GM19099 (cell line): ENCODE data around the gene REEP5.

ENCODE experiments used
- POLR2A ChIP-seq: IDR thresholded peaks from 3 replicates; pipeline ENCODE4 v1.6.1; 2011; ENCODE audit warnings: low read depth; ENCODE audit not compliant: insufficient read length; ENCODE audit errors: extremely low read depth

REEP5 gene

DNA sequence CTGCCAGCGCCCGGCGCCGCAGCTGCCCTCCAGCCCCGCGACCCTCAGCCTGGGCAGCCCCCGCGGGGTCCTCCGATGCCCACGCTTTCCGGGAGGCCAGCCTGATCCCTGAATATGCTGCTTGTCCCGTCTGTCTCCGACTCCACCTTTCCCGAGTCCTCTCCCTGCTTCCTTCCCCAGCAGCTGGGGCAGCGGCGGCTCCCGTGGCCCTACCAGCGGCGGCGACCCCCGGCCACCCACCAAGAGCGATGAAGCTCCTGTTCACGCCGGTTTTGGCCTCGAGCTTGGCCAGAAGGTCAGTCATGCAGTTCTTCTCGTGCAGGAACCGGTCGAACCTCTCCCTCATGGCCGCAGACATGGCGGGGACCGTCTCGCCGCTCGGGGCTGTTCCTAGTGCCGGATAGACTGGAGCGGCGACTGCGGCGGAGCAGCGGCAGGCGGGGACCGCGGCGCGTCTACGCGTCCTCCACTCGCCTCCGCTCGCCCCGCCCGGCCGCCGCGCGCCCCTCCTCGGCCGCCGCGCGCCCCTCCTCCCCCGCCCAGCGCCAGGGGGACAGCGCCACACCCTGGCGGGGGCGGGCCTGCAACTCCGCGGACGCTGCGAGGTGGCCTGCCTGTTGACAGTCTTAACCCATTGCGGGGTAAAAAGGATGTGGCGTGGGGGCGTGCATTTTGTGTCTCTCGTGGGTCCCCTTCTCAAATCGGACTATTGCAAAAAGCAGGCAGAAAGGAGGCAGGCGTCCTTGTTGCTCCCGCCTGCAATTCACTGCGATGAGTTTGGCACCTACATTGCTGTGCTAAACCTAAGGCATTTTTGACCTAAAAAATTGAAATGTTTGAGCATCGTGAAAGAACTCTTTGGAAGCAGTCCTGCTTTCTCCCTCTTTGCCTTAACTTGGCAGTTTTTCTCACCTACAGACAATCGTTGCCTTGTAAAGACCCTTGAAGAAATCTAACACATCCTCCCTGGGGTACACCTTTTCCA lies at the start of gene REEP5:
Gene REEP5 (minus strand): TSS at position 395 of the 985 bp plus-strand sequence. CDS start 37 bp downstream, at position 358.
- TF ChIP-seq POLR2A = peak; percentile 87

DNA sequence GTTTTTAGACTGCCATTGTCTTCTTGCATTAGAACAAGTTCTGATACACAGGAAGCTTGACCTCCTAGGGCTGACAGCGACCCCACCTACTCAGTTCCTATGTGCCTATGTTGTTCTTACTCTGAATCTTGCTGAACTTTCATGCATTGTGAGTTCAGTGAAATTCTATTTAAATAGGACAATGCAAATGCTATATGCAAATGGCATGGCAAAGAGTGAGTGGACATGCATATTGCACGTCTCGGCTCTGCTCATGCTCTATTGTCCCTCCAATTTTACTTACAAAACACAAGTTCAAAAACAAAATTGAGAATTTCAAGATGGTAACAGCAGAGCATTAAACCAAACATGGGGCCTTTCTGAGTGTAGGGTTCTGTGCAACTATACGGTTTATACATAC lies 49.2 kb upstream of the REEP5 start:
- no peak for TF ChIP-seq POLR2A

DNA sequence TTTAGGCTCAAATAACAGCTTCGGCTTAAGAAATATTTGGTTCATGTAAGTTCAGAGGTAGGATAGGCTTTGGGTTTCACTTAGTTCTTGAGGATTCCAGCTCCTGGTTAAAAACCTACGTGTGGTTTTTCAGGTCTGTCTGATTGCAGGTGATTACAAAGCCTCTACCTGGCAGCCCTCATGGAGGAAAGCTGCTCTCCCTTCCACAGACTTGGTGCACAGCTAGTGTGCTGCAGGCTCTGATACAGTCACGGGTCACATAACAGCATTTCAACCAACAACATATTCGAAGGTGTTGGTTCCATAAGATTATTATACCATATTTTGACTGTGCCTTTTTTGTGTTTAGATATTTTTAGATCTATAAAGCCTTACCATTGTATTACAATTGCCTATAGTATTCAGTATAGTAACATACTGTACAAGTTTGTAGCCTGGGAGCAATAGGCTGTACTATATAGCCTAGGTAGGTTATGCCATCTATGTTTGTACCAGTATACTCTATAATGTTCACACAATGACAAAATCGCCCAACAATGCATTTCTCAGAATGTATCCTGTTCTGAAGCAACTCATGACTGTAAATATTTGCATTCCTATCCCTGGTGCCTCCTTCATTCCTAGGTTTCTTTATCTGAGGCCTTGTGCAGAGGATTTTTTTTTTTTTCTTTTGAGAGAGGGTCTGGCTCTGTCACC lies 46.5 kb upstream of the REEP5 start:
- no peak for TF ChIP-seq POLR2A

DNA sequence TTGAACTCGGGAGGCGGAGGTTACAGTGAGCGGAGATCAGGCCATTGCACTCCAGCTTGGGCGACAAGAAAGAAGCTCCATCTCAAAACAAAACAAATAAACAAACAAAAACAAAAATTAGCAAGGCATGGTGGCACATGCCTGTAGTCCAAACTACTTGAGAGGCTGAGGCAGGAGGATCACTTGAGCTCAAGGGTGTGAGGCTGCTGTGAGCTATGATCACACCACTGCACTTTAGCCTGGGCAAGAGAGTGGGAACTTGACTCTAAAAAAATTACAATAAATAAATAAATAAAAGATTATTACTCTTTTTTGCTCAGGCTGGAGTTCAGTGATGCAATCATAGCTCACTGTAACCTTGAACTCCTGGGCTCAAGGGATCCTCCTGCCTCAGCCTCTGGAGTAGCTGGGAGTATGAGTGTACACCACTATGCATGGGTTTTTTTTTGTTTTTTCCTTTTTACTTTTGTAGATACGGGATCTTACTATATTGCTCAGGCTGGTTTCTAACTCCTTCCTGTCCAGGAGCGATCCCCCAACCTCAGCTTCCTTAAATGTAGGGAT lies 45.6 kb upstream of the REEP5 start:
- TF ChIP-seq POLR2A = no peak

DNA sequence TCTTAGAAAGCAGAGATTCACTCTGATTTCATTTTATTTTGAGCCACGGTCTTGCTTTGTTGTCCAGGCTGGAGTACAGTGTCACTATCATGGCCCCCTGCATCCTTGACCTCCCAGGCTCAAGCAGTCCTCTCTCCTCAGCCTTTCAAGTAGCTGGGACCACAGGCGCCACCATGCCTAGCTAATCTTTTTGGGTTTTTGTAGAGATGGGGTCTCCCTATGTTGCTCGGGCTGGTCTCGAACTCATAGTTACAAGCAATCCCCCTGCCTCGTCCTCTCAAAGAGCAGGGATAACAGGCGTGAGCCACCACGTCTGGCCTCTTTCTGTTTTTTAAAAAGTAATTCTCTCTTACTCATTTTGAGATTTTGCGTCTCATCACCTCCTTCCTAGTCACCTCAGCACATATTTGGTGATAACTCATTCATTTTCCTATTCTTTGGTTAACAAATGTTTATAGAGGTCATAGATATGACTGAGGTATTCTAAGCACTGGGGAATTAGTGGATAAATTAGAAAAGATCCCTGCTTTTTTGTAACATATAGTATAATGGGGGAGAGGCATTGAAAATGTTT lies 43.8 kb upstream of the REEP5 start:
- TF ChIP-seq POLR2A = no peak

DNA sequence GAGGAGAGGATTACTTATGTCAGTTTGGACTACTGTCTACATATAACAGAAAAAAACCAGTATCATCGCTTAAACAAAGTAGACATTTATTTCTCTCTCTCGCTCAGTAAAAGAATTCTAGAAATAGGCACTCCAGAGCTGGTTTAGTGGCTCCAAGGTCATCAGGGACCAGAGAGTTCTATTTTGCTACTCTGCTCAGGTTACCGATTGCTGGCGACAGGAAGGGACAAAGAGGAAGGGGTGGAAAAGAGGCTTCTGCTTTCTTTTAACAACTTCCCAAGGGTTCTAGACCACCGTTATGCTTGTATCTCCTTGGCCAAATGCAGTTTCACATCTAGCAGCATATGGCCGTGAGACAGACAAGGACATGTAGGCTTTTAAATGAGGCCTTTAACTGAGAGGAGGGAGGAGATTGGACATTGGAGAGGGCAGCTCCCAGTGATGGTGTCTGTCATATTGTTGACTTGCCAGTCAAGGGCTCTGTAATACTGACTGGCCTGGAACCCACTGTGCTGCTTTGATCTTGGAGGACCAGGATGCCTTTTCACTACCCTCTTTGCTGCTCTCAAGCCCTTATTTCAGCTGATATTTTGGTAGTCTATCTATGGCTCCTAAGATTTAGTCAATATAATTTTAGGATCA lies 39.0 kb upstream of the REEP5 start:
- no peak for TF ChIP-seq POLR2A

DNA sequence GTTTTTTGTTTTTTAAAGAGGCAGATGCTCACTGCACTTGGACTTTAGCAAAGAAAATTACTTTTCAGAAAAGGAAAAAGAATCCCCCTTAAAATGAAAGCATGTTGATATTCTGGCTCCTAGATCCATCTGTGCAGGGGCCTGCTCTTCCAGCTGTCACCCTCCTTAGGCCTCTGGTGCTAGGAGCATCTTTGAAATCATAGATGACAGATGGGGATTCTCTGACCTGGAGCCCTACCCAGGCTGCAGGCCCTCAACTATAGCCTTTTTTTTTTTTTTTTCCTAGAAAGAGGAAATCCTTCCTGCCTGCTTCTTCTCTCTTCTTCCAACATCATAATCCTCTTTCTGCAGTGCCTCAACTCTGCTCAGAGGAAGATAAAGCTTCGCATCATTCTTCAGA lies 38.3 kb upstream of the REEP5 start:
- TF ChIP-seq POLR2A = no peak

DNA sequence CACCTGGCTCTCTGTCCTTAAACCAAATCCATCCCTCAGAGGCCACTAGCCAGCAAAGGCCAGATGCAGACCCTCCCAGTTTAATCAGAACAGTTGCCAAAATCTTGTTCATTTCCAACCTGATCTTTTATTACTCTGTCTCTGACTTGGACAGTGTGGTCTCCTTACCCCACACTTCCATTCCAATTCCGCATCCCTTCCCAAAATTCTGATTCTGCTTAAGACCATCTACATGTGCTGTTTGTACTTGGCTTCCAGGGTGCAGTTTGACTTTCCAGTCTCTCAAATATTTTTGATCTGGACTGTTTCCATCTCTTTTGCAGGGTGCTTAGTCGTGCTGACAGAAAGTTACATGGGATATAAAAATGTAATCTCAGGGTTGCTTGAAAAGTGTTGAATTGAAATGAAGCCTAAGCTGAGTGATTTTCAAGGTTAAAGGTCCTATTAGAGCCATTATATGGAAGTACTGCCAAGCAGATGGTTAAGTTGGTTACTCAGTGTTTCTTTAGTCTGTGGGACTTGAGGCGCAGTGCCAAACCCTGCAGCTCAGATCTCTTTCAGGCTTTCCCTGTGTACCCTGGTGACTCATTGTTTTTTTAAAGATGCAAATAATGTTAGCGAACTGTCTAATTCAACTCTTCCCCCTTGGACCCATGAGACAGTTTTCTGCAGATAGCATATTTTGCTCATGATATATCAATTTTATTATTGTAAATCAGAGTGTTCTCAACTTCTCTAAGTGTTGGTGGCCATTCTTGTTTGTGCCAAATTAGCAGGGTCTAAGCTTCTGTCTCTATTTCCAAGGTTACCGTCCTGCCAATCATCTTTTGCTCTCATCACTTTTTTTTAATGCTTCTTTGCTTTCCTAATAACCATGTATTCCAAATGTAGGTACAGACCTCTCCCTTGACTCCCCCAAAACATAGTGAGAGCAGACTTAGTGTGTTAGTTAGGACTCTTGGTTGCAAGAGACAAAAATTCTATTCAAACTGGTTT lies 36.4 kb upstream of the REEP5 start:
- TF ChIP-seq POLR2A = no peak

DNA sequence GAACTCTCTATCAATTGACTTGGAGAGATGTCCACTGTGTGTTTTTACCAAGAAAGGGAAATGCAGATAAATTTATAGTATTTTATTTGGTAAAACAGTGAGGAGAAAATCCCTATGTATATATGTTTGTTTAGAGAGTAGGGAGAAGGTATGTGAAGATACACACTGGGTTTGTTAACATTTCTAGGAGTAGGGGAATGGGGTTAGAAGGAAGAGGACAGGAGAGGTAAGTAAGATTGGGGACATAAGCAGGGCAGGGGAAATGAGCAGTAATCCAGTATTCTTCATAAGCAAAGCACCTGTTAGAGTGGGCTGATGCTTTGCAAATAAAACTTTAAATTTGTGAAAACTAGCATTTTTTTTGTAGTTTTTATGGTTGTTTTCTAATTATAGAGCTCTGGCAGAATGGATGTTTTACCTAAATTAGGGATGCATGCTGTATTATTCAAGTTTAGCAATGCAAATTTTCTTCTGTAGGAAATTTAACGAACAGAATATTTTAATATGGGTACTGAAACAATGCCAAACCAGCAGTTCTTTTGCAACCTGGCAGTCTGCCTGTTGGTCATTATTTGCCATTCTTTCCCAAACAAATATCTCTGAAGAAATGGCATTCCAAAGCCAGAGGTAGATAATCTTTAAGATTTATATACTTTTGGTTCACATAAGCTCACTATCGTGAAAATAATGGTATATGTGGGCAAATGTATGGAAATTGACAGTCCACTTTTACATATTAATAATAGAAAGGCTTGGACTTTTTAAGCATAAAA lies 35.2 kb upstream of the REEP5 start:
- no peak for TF ChIP-seq POLR2A

DNA sequence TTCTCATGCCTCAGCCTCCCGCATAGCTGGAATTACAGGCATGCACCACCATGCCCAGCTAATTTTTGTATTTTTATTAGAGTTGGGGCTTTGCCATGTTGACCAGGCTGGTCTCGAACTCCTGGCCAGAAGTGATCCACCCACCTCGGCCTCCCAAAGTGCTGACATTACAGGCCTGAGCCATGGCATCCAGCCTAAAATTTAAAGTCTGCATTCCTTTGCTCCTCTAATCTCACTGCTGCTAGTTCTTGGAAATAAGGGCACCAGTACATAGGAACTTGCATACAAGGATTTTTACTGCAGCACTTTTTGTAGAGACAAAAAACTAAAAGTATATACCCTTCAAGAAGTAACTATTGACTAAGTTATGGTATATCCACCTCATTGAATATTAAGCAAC lies 34.6 kb upstream of the REEP5 start:
- no peak for TF ChIP-seq POLR2A

DNA sequence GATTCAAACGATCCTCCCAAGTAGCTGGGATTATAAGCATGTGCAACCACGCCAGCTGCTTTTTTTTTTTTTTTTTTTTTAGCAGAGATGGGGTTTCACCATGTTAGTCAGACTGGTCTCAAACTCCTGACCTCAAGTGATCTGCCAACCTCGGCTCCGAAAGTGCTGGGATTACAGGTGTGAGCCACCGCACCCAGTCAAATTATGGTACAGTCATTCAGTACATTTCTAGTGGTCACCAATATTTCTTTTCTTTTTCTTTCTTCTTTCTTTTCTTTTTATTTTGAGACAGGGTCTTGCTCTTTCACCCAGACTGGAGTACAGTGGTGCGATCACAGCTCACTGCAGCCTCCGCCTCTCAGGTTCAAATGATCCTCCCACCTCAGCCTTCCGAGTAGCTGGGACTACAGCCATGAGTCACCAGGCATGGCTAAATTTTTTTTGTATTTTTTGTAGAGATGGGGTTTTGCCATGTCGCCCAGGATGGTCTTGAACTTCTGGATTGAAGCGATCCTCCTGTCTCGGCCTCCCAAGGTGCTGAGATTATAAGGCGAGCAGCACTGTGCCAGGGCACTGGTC lies 29.2 kb upstream of the REEP5 start:
- no peak for TF ChIP-seq POLR2A

DNA sequence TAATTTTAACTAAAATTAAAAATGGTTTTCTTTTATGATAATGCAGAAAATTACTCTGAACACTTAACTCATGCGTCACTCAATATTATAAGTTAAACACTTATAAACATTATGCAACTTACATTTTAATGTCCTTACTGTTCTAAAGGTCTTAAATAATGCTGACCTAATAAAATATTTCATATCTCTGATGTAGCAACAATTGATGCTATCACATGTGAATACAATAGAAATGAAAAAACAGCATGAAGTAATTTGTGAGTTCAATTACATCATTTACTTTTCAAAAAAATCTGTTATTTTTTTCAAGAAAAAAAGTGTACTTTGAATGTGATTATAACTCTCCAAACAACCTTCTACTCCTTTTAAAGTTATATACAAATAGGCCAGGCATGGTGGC lies 26.4 kb upstream of the REEP5 start:
- TF ChIP-seq POLR2A = no peak

DNA sequence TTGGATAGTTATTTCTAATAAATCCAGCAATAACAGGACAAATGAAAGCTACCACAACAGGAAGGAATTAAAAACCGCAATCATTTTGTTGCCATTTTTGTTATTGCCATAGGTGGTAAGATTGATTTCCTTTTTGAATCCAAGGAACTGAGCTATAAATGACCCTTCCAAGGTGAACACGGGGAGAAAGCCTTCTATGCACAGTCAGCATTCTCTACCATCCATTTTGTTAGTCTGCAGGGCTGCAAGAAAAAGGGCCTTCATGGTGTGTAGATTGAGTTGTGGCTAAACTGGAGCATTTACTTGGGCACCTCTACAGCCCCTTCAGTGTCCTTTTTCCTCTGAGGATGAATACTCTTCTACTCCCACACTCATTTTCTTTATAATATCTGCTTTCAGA lies 18.6 kb upstream of the REEP5 start:
- TF ChIP-seq POLR2A = no peak
